AG04450 (cell line): ENCODE measurements around the gene CARD18. TPM values are rescaled to one million over a fixed set of nuclear protein-coding genes. Genes with fewer than 3 reads are reported as not detected.

Source experiments
- CTCF ChIA-PET: fragments of 300-600, 350-600 bp; formaldehyde crosslinking; extraction: SDS; loops from one replicate; lab custom pipeline; 2022; ENCODE audit warnings: antibody characterized with exemption, inconsistent platforms; lab: Charles Lee
- POLR2A ChIA-PET: fragments of 350-600 bp; formaldehyde crosslinking; extraction: SDS; loops from one replicate; lab custom pipeline; 2021; ENCODE audit warnings: antibody characterized with exemption, inconsistent platforms; lab: Yijun Ruan, JAX
- DNase-seq: peaks from one replicate; pipeline ENCODE4 v3.0.0-alpha.2; 2011; ENCODE audit warnings: low read depth, low spot score
- H3K27ac ChIP-seq: one replicate; pipeline ENCODE4 v1.5.1; 2012; ENCODE audit warnings: low read depth, low read length, control low read depth
- H3K27me3 ChIP-seq: one replicate; pipeline ENCODE4 v1.6.0; 2012; ENCODE audit warnings: low read length; ENCODE audit not compliant: control insufficient read depth, insufficient read depth
- H3K4me3 ChIP-seq: 2 replicates; pipeline ENCODE4 v1.5.1; 2011; ENCODE audit warnings: mild to moderate bottlenecking, low read depth, low read length, control low read depth
- H3K9me3 ChIP-seq: 2 replicates; pipeline ENCODE4 v1.5.1; 2012; ENCODE audit warnings: low read length; ENCODE audit not compliant: control insufficient read depth, insufficient read depth
- polyA plus RNA-seq: library from polyadenylated mRNA; depleted of rRNA; stranded (reverse); fragments of >200 nt; gene quantifications from 2 replicates; pipeline ENCODE4 v1.2.3, GENCODE V29; 2011; rRNA removed
- TF ChIP-seq, protein P1 (sequence below): IDR thresholded peaks from 2 replicates; pipeline ENCODE4 v1.5.1; 2011; ENCODE audit warnings: low read depth, low read length, control low read depth, inconsistent platforms

The CARD18 gene
- polyA plus RNA-seq, 1 experiment: not detected

DNA sequence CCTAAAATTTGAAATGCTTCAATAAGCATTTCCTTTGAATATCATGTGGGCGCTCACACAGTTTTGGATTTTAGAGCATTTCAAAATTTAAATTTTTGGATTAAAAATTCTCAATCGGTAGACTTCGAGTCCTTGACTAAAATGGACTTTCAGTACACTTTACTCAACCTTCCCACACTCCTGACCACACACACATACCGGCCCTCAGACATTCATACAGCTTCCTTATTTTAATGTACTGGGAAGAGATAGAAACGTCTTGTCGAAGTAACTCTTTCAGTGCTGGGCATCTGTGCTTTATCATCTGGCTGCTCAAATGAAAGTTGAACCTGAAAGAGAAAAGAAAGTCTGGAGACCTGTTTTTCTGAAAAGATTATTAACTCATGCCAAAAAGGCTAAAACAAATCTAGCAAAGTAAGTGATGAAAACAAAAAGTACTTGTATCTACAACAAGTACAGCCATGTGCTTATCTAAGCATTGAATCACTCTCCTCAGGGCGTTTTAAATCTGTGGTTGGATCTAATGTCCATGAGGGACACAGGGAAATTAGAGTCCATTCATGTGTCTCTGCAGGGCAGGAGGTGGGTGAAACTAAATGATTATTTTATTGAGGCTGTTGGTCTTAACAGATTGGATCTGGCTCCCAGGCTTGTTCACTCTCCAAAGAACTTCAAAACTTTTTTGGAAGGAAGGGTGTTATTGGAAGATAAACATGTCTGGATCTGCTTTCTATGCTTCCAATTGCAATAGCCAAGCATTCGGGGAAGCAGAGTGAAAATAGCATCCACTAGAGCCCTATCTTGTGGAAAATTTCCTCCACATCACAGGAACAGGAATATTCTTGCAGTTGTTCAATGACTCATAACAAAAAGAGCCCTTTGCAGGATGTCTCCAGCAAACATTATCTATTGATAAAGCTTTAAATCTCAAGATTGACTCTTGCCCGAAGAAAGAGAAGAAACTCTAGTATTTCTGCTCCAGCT, 47.0 kb downstream of the CARD18 start:
- no peaks in the 10 kb centered on the region for H3K27me3 ChIP-seq
- POLR2A ChIA-PET: no interaction called here
- no peak overlapping the region for H3K27ac ChIP-seq
- no peak for DNase-seq
- no peaks in the 10 kb centered on the region for H3K9me3 ChIP-seq
- CTCF ChIA-PET: no interaction called here
- TF ChIP-seq, protein P1, sequence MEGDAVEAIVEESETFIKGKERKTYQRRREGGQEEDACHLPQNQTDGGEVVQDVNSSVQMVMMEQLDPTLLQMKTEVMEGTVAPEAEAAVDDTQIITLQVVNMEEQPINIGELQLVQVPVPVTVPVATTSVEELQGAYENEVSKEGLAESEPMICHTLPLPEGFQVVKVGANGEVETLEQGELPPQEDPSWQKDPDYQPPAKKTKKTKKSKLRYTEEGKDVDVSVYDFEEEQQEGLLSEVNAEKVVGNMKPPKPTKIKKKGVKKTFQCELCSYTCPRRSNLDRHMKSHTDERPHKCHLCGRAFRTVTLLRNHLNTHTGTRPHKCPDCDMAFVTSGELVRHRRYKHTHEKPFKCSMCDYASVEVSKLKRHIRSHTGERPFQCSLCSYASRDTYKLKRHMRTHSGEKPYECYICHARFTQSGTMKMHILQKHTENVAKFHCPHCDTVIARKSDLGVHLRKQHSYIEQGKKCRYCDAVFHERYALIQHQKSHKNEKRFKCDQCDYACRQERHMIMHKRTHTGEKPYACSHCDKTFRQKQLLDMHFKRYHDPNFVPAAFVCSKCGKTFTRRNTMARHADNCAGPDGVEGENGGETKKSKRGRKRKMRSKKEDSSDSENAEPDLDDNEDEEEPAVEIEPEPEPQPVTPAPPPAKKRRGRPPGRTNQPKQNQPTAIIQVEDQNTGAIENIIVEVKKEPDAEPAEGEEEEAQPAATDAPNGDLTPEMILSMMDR: no peak
- H3K4me3 ChIP-seq: no peak overlapping the region

Other genes with a start within 250 kb of the CARD18 start
- gene CASP12, start 241.3 kb downstream of the CARD18 start, polyA plus RNA-seq: 0.25 and 0.38 TPM in 2 replicates
- 112 and 129 TPM in 2 replicates for gene CASP4, start 171.2 kb downstream of the CARD18 start, polyA plus RNA-seq
- 0.07 and 0.15 TPM in 2 replicates for gene CASP5, start 116.6 kb downstream of the CARD18 start, polyA plus RNA-seq
- gene CASP1, start 104.6 kb downstream of the CARD18 start, polyA plus RNA-seq: 31.0 and 36.2 TPM in 2 replicates
- 105 and 125 TPM in 2 replicates for gene CARD16, start 94.4 kb downstream of the CARD18 start, polyA plus RNA-seq